ENCODE data around the gene ZDHHC13.
"Not testable (repeated sequence)": the region's sequence is repeated elsewhere in the genome, so short reads cannot be mapped to it uniquely, and the experiment has no call there.

Gene ZDHHC13

DNA sequence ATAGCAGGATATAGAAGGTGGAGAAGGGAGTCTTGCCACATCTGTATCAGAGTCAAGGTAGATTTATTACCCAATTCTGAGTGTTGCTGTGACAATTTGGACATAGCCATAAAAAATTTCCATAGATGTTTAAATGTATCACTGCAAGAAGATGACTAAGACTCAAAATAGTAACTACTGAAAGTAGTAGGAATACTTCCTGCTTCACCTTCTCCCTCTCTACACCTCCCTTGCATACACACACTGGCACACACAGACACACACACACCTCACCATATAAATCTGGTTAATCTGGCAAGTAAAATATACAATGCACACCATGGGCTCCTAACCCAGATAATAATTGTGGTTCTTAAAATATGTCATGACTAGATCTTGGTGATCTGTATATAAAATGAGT lies 5.2 kb upstream of the ZDHHC13 start:
- no peaks in the 10 kb centered on the region for H3K36me3 ChIP-seq
- H3K4me1 ChIP-seq: peaks cover 0 to 7% (median 3%) of the 10 kb centered on the region in 4 donors
- intact Hi-C loops (cut with DNase I; ENCODE audit: low total_unique reads): no loop called here
- no peak for DNase-seq
- H3K27ac ChIP-seq: no peak overlapping the region
- peaks cover 0 to 6% of the 10 kb centered on the region in 2 donors for H3K27me3 ChIP-seq
- H3K4me3 ChIP-seq: no peak overlapping the region
- TF ChIP-seq, protein P1, sequence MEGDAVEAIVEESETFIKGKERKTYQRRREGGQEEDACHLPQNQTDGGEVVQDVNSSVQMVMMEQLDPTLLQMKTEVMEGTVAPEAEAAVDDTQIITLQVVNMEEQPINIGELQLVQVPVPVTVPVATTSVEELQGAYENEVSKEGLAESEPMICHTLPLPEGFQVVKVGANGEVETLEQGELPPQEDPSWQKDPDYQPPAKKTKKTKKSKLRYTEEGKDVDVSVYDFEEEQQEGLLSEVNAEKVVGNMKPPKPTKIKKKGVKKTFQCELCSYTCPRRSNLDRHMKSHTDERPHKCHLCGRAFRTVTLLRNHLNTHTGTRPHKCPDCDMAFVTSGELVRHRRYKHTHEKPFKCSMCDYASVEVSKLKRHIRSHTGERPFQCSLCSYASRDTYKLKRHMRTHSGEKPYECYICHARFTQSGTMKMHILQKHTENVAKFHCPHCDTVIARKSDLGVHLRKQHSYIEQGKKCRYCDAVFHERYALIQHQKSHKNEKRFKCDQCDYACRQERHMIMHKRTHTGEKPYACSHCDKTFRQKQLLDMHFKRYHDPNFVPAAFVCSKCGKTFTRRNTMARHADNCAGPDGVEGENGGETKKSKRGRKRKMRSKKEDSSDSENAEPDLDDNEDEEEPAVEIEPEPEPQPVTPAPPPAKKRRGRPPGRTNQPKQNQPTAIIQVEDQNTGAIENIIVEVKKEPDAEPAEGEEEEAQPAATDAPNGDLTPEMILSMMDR (IDR thresholded peaks at IDR 0.05): no peak
- H3K9me3 ChIP-seq: no peaks in the 10 kb centered on the region

DNA sequence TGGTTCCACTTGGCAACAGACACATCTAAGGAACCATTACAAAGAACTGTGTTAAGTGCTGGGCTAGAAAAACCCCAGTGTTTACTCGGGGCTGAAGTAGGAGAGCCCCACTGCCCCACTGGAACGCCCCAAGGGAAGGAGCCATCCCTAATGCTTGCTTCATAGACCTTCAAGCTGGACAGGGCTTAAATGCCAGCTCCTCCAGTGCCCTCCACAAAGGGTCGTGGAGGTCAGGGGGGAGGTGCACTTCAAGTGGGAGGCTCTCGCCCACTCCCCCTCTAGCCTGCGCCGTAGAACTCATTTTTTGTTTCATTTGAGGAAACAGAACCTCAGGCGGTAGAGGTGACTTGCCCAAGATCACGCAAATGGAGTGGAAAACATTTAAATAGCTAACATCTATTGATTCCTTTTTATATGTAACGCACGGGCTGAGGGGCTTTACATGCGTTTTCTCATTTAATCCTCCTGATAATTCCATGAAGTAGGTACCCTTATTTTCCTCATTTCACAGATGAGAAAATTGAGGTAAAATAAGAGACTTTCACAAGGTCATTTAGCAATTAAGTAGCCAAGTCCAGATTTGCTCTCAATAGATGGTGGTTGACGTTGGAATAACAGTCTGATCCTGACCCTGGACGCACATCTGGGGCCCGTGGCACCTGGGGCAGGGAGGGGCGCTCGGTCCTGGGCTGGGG lies 545 bp upstream of the ZDHHC13 start:
- peak overlapping the region; percentile 84 to 95 for H3K4me3 ChIP-seq
- no peaks in the 10 kb centered on the region for H3K36me3 ChIP-seq
- intact Hi-C loops (cut with DNase I; ENCODE audit: low total_unique reads): no loop called here
- no peaks in the 10 kb centered on the region for H3K27me3 ChIP-seq
- H3K4me1 ChIP-seq: peaks cover 0 to 14% (median 7%) of the 10 kb centered on the region in 4 donors
- no peaks in the 10 kb centered on the region for H3K9me3 ChIP-seq
- H3K27ac ChIP-seq: peak overlapping the region in 1 of 2 donors; percentile 61
- TF ChIP-seq, protein P1 (IDR thresholded peaks at IDR 0.05): no peak
- no peak for DNase-seq

DNA sequence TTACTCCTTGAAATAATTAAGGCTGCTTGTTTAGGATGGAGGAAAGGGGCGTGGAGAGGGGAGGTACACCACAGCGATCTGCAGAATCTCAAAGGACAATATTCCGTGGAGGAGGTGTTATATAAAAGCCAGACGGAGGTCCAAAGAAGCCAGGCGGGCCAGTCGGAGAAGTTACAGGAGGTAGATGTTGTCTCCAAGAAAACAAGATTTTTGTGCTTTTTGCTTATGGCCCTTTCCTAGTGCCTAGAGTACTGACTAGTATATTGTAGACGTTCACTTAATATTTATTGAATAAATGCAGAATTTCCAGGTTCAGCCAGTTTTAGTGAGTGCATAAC lies 761 bp downstream of the ZDHHC13 start:
- TF ChIP-seq, protein P1 (IDR thresholded peaks at IDR 0.05): no peak
- Histone ChIP-seq H3K27ac (peak overlapping the region in 1 of 2 donors; percentile 65), H3K9me3 (no peaks in the 10 kb centered on the region), H3K4me1 (peaks cover 0 to 14% (median 7%) of the 10 kb centered on the region in 4 donors), H3K27me3 (no peaks in the 10 kb centered on the region), H3K4me3 (peak overlapping the region; percentile 84 to 95), H3K36me3 (no peaks in the 10 kb centered on the region)
- DNase-seq: no peak
- intact Hi-C loops (cut with DNase I; ENCODE audit: low total_unique reads): no loop called here

DNA sequence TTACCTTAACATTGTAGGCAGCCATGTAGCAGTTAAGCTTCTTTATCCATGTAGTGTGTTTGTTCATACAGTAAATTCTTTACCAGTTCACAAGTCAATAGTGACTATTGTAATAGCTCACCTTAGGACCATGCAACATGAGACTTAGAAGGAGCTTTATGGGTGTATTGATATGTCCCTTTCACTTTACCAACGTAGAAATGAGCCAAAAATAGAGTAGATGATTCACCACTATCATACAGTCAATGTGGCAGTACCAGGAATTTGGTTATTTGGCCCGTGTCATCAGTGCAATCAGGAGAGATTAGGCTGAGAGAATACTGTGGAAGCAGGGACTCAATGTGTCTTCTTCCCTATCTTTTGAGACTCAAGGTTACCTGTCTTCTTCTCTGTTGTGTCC lies 4.7 kb downstream of the ZDHHC13 start:
- no peak overlapping the region for H3K4me3 ChIP-seq
- DNase-seq: no peak
- intact Hi-C loops (cut with DNase I; ENCODE audit: low total_unique reads): no loop called here
- H3K36me3 ChIP-seq: peaks cover 0 to 9% (median 0%) of the 10 kb centered on the region in 3 donors
- H3K27ac ChIP-seq: no peak overlapping the region
- TF ChIP-seq, protein P1 (IDR thresholded peaks at IDR 0.05): no peak
- peaks cover 0 to 9% (median 4%) of the 10 kb centered on the region in 4 donors for H3K4me1 ChIP-seq
- H3K9me3 ChIP-seq: no peaks in the 10 kb centered on the region
- no peaks in the 10 kb centered on the region for H3K27me3 ChIP-seq

DNA sequence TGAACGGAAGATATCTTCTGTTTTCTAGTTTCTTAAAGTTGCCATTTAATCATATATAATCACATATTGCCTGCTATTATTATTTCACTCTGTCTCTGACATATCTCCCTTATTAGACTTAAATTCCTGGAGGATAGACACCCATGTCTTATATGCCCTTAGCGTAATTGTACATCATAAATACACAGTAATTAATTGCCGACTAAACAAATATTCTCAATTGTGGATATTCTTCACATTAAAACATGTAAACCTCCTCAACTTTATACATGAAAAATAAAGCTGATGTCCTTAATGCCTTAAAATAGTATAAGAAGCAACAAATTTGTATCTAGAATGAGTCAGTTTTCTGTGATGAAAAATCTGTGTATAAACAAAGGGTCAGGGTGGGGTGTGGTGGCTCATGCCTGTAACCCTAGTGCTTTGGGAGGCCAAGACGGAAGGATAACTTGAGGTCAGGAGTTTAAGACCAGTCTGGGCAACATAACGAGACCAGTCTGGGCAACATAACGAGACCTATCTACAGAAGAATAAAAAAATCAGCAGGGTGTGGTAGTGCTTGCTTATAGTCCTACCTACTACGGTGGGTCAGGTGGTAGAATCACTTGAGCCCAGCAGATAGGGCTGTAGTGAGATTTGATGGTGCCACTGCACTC lies 6.1 kb downstream of the ZDHHC13 start:
- H3K4me1 ChIP-seq: peaks cover 0 to 2% (median 0%) of the 10 kb centered on the region in 4 donors
- no peaks in the 10 kb centered on the region for H3K27me3 ChIP-seq
- DNase-seq: no peak
- no peak overlapping the region for H3K4me3 ChIP-seq
- H3K36me3 ChIP-seq: peaks cover 0 to 12% (median 0%) of the 10 kb centered on the region in 3 donors
- no peaks in the 10 kb centered on the region for H3K9me3 ChIP-seq
- TF ChIP-seq, protein P1 (IDR thresholded peaks at IDR 0.05): no peak
- intact Hi-C loops (cut with DNase I; ENCODE audit: low total_unique reads): no loop called here
- H3K27ac ChIP-seq: no peak overlapping the region

DNA sequence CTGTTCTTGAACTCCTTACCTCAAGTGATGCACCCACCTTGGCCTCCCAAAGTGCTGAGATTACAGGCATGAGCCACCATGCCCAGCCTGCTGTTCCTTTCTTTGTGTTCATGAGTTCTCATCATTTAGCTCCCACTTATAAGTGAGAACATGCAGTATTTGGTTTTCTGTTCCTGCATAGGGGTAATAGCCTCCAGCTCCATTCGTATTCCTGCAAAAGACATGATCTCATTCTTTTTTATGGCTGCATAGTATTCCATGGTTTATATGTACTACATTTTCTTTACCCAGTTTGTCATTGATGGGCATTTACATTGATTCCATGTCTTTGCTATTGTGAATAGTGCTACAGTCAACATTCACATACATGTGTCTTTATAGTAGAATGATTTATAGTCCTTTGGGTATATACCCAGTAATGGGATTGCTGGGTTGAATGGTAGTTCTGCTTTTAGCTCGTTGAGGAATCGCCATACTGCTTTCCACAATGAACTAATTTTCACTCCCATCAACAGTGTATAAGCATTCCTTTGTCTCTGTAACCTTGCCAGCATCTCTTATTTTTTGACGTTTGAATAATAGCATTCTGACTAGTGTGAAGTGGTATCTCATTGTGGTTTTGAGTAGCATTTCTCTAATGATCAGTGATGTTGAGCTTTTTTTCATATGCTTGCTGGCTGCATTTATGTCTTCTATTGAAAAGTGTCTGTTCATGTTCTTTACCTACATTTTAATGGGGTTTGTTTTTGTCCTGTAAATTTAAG lies 9.8 kb downstream of the ZDHHC13 start:
- Histone ChIP-seq H3K9me3 (peaks cover 0 to 12% (median 0%) of the 10 kb centered on the region in 3 donors), H3K36me3 (peaks cover 0 to 12% (median 0%) of the 10 kb centered on the region in 3 donors)
- H3K27me3 ChIP-seq; intact Hi-C loops (cut with DNase I; ENCODE audit: low total_unique reads); H3K27ac ChIP-seq; H3K4me3 ChIP-seq; H3K4me1 ChIP-seq; DNase-seq: not testable (repeated sequence)
